IMR-90 (cell line): ENCODE data around the gene GCH1.

ENCODE experiments used
- BHLHE40 ChIP-seq: fragments of 150-350 bp; IDR thresholded peaks from 2 replicates; pipeline ENCODE4 v1.6.1; 2016; ENCODE audit warnings: mild to moderate bottlenecking, low read depth, low read length
- CEBPB ChIP-seq: IDR thresholded peaks from 2 replicates; pipeline ENCODE4 v1.6.1; 2012; ENCODE audit warnings: low read depth, low read length, improper control_type of control experiment
- CHD1 ChIP-seq: IDR thresholded peaks from 2 replicates; pipeline ENCODE4 v1.6.1; 2012; ENCODE audit warnings: low read depth, low read length, improper control_type of control experiment
- CTCF ChIP-seq: conservative IDR thresholded peaks from 2 replicates; pipeline ENCODE4 v1.5.1; 2012; ENCODE audit warnings: mild to moderate bottlenecking, low read depth, low read length, improper control_type of control experiment
- MAFK ChIP-seq: IDR thresholded peaks from 2 replicates; pipeline ENCODE4 v1.6.1; 2012; ENCODE audit warnings: low read depth, low read length, improper control_type of control experiment
- NFE2L2 ChIP-seq: fragments of 150-350 bp; IDR thresholded peaks from 2 replicates; pipeline ENCODE4 v1.6.1; 2016; ENCODE audit warnings: low read depth, mild to moderate bottlenecking, low read length
- POLR2A ChIP-seq: IDR thresholded peaks from 2 replicates; pipeline ENCODE4 v1.6.1; 2012; ENCODE audit warnings: mild to moderate bottlenecking, low read depth, low read length
- RFX5 ChIP-seq: IDR thresholded peaks from 2 replicates; pipeline ENCODE4 v1.8.0; 2012; ENCODE audit warnings: low read depth, mild to moderate bottlenecking, low read length, moderate library complexity
- SMC3 ChIP-seq: fragments of 150-350 bp; IDR thresholded peaks from 2 replicates; pipeline ENCODE4 v1.6.1; 2016; ENCODE audit warnings: low read depth, mild to moderate bottlenecking, antibody characterized with exemption, low read length, moderate library complexity
- USF2 ChIP-seq: fragments of 150-350 bp; IDR thresholded peaks from 2 replicates; pipeline ENCODE4 v1.6.1; 2017; ENCODE audit warnings: mild to moderate bottlenecking, antibody characterized with exemption, low read length, low read depth

- TF ChIP-seq CTCF = no peak
- TF ChIP-seq MAFK = no peak
- no peak for TF ChIP-seq CEBPB
- TF ChIP-seq USF2 = no peak
- no peak for TF ChIP-seq POLR2A
- TF ChIP-seq CHD1 = no peak
- TF ChIP-seq NFE2L2 = no peak
- no peak for TF ChIP-seq RFX5
- TF ChIP-seq BHLHE40 = no peak
- TF ChIP-seq SMC3 = no peak
Measured at GRCh38 chr14:54882521-54882920, 20.1 kb downstream of the GCH1 start.
